ENCODE measurements around the gene C17orf75.

DNA sequence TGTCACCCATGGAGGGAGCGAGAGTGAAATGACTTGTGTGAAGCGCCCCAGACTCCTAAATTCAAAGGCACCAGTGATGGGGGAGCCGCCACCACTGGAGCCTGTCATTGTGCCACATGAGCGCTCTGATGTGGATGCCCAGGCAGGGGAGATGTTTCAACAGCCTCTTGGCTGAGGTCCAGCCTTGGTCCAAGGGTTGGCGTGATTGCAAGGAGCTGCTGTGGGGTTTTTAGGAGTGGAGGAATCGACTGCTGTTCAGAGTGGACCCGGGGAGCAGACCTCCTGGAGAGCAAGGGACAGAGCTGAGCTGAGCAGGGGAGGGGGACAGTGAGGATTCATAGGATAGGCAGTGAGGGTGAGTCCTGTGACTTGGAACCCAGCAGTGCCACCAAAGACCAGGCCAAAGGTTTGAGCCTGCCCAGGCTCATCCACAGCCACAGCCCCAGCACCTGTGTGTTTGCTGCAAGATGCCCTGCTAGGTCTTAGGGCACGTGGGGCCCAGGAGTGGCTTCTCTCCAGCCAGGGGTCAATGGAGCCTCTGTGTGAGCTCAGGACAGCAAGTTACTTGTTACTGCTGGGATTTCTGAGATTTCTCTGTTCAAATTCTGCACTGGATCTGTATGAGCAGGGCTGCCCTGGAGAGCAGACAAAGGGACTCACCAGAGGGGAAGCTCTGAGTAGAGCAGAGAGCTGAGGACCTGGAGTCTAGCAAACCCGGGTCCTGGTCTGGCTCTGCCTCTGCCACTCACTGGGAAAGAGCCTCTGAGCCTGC is 56.0 kb downstream of the C17orf75 start:
- TF ChIP-seq, protein P1, sequence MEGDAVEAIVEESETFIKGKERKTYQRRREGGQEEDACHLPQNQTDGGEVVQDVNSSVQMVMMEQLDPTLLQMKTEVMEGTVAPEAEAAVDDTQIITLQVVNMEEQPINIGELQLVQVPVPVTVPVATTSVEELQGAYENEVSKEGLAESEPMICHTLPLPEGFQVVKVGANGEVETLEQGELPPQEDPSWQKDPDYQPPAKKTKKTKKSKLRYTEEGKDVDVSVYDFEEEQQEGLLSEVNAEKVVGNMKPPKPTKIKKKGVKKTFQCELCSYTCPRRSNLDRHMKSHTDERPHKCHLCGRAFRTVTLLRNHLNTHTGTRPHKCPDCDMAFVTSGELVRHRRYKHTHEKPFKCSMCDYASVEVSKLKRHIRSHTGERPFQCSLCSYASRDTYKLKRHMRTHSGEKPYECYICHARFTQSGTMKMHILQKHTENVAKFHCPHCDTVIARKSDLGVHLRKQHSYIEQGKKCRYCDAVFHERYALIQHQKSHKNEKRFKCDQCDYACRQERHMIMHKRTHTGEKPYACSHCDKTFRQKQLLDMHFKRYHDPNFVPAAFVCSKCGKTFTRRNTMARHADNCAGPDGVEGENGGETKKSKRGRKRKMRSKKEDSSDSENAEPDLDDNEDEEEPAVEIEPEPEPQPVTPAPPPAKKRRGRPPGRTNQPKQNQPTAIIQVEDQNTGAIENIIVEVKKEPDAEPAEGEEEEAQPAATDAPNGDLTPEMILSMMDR (IDR thresholded peaks at IDR 0.05; ENCODE audit: low read length) = no peak
- no peak for TF ChIP-seq EZH2 (IDR thresholded peaks at IDR 0.05; ENCODE audit: borderline replicate concordance, low read length)
